ENCODE data around the gene SERPINB8. TPM values are rescaled to one million over a fixed set of nuclear protein-coding genes. Genes with fewer than 3 reads are reported as not detected.

Gene SERPINB8
- total and polyA plus RNA-seq, 2 of the 13 experiments (the other 11 are each of a cell fraction or from before 2014, with no cell fraction given), result 0.95 to 2.2 TPM

DNA sequence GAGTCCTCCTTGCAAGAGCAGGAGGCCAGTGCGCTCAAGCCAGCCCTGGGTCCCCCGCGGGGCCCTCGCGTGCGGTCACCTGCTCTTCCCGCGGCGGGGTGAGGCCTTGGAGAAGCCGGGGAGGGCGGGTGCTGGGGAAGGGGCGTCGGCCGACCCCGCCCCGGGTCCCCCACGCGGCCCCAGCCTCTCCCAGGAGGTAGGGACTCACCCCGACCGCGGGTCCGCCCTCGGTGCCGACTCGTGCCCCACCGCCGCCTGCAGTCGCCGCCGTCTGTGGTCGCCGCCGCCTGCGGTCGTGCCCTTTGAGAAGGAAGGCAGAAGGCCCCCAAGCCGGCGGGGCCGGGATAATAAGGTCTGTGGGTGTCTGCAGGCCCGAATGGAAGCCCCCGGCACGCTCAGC, 32.7 kb downstream of the SERPINB8 start:
- no peak overlapping the region for H3K27ac ChIP-seq (ENCODE audit: extremely low read length, insufficient read depth, low read length)
- no peak overlapping the region for H3K4me3 ChIP-seq (replicated peaks in 1 of 3; ENCODE audit: insufficient read depth in 1 of 3, low read depth in 2 of 3, low read length in 3 of 3)
- H3K4me2 ChIP-seq (ENCODE audit: low read depth, low read length), result no peak overlapping the region
- H3K36me3 ChIP-seq (replicated peaks in 1 of 2; ENCODE audit: control insufficient read depth in 1 of 2, insufficient read depth in 2 of 2, low read length in 2 of 2), result no peaks in the 10 kb centered on the region
- ChIA-PET CTCF (ENCODE audit: low intra/inter-chr PET ratio, low total read pairs) (no interaction called here), POLR2A (no interaction called here)
- no peak overlapping the region for H2AFZ ChIP-seq (ENCODE audit: low read length)
- no peak for DNase-seq (ENCODE audit: low spot score)
- FAIRE-seq, result no peak
- TF ChIP-seq ZNF567 (CRISPR knock-in tag; IDR thresholded peaks at IDR 0.05; ENCODE audit: borderline replicate concordance) (no peak), ZNF761 (CRISPR knock-in tag; conservative IDR thresholded peaks at IDR 0.05) (no peak), LCORL (IDR thresholded peaks at IDR 0.05) (no peak), LCORL (CRISPR knock-in tag; IDR thresholded peaks at IDR 0.05) (no peak), KDM3A (CRISPR knock-in tag; IDR thresholded peaks at IDR 0.05; ENCODE audit: low read depth) (no peak), ZBTB21 (CRISPR knock-in tag; IDR thresholded peaks at IDR 0.05) (no peak), ZNF577 (CRISPR knock-in tag; IDR thresholded peaks at IDR 0.05; ENCODE audit: borderline replicate concordance, low read depth) (no peak), MZF1 (CRISPR knock-in tag; IDR thresholded peaks at IDR 0.05; ENCODE audit: borderline replicate concordance) (no peak), ZNF747 (CRISPR knock-in tag; IDR thresholded peaks at IDR 0.05; ENCODE audit: borderline replicate concordance) (no peak), DMTF1 (CRISPR knock-in tag; IDR thresholded peaks at IDR 0.05) (no peak), KAT7 (CRISPR knock-in tag; IDR thresholded peaks at IDR 0.05; ENCODE audit: borderline replicate concordance) (no peak), KDM1A (CRISPR knock-in tag; IDR thresholded peaks at IDR 0.05) (no peak), SIX4 (CRISPR knock-in tag; IDR thresholded peaks at IDR 0.05) (no peak), ZNF768 (CRISPR knock-in tag; IDR thresholded peaks at IDR 0.05) (no peak), MEF2D (CRISPR knock-in tag; IDR thresholded peaks at IDR 0.05) (no peak), ZNF580 (CRISPR knock-in tag; IDR thresholded peaks at IDR 0.05; ENCODE audit: borderline replicate concordance, low read depth) (no peak), AHR (CRISPR knock-in tag; IDR thresholded peaks at IDR 0.05) (no peak), ZKSCAN8 (CRISPR knock-in tag; IDR thresholded peaks at IDR 0.05; ENCODE audit: borderline replicate concordance) (no peak)
- TF ChIP-seq, protein P1, sequence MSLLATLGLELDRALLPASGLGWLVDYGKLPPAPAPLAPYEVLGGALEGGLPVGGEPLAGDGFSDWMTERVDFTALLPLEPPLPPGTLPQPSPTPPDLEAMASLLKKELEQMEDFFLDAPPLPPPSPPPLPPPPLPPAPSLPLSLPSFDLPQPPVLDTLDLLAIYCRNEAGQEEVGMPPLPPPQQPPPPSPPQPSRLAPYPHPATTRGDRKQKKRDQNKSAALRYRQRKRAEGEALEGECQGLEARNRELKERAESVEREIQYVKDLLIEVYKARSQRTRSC (CRISPR knock-in tag; IDR thresholded peaks at IDR 0.05; ENCODE audit: low read depth), result no peak
- TF ChIP-seq, protein P2, sequence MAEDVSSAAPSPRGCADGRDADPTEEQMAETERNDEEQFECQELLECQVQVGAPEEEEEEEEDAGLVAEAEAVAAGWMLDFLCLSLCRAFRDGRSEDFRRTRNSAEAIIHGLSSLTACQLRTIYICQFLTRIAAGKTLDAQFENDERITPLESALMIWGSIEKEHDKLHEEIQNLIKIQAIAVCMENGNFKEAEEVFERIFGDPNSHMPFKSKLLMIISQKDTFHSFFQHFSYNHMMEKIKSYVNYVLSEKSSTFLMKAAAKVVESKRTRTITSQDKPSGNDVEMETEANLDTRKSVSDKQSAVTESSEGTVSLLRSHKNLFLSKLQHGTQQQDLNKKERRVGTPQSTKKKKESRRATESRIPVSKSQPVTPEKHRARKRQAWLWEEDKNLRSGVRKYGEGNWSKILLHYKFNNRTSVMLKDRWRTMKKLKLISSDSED (CRISPR knock-in tag; IDR thresholded peaks at IDR 0.05), result no peak
- no peaks in the 10 kb centered on the region for H3K9me3 ChIP-seq (ENCODE audit: low read length)
- no peaks in the 10 kb centered on the region for H3K79me2 ChIP-seq (ENCODE audit: insufficient read depth, low read length)
- BruUV-seq (replicated peaks), result no TSS peak
- intact Hi-C loops (cut with micrococcal nuclease; ENCODE audit: unreplicated experiment) (no loop called here), in situ Hi-C loops (cut with HindIII; ENCODE audit: extremely low pct_ligation_motif_present, low pct_unique_long_range_greater_than_20kb) (no loop called here)
- ATAC-seq, result no peak
- no peaks in the 10 kb centered on the region for H4K20me1 ChIP-seq (ENCODE audit: insufficient read depth, low read length)
- 78% methylated on average over 9 of the region's 41 CpGs for WGBS (ENCODE audit: low lambda C conversion rate)
- H3K9ac ChIP-seq (ENCODE audit: insufficient read depth, low read depth, low read length), result no peak overlapping the region
- H3K4me1 ChIP-seq (ENCODE audit: insufficient read depth, low read length), result no peaks in the 10 kb centered on the region
- no peaks in the 10 kb centered on the region; a peak in 2 of 5 replicates for H3K27me3 ChIP-seq (ENCODE audit: control insufficient read depth in 1 of 2, insufficient read depth in 2 of 2, low read length in 2 of 2)
